ENCODE data around the gene CSRNP2. TPM values are rescaled to one million over a fixed set of nuclear protein-coding genes. Genes with fewer than 3 reads are reported as not detected.

The CSRNP2 gene
- total and polyA plus RNA-seq, 2 of the 13 experiments (the other 11 are each of a cell fraction or from before 2014, with no cell fraction given) = 4.8 to 7.3 TPM

- TF ChIP-seq RBFOX2 (IDR thresholded peaks at IDR 0.05; ENCODE audit: low read depth, low read length) (no peak), EZH2 (conservative IDR thresholded peaks at IDR 0.05; ENCODE audit: low read depth, low read length) (no peak), IKZF4 (CRISPR knock-in tag; IDR thresholded peaks at IDR 0.05; ENCODE audit: borderline replicate concordance, low read depth, not compliant biosample characterization) (no peak), ZNF382 (CRISPR knock-in tag; IDR thresholded peaks at IDR 0.05; ENCODE audit: borderline replicate concordance) (no peak), PAXIP1 (CRISPR knock-in tag; conservative IDR thresholded peaks at IDR 0.05) (no peak), GLMP (CRISPR knock-in tag; IDR thresholded peaks at IDR 0.05; ENCODE audit: borderline replicate concordance) (no peak), IRF9 (CRISPR knock-in tag; IDR thresholded peaks at IDR 0.05; ENCODE audit: borderline replicate concordance) (no peak), ZNF264 (CRISPR knock-in tag; IDR thresholded peaks at IDR 0.05) (no peak), ZNF790 (CRISPR knock-in tag; IDR thresholded peaks at IDR 0.05; ENCODE audit: borderline replicate concordance) (no peak), HMGXB4 (CRISPR knock-in tag; IDR thresholded peaks at IDR 0.05; ENCODE audit: borderline replicate concordance in 1 of 2, low read depth in 1 of 2) (no peak)
- H3K9ac ChIP-seq (ENCODE audit: insufficient read depth, low read depth, low read length) = no peak overlapping the region
- in situ Hi-C loops (cut with HindIII; ENCODE audit: extremely low pct_ligation_motif_present, low pct_unique_long_range_greater_than_20kb) = no loop called here
- FAIRE-seq (no peak), DNase-seq (ENCODE audit: low spot score) (no peak), ATAC-seq (no peak)
- intact Hi-C loops (cut with micrococcal nuclease; ENCODE audit: unreplicated experiment) = no loop called here
- H3K4me2 ChIP-seq (ENCODE audit: low read depth, low read length) = no peak overlapping the region
- WGBS (ENCODE audit: low lambda C conversion rate) = 97% methylated on average over 2 of the region's 2 CpGs
- H3K27me3 ChIP-seq (ENCODE audit: control insufficient read depth in 1 of 2, insufficient read depth in 2 of 2, low read length in 2 of 2) = no peaks in the 10 kb centered on the region
- POLR2A ChIA-PET = interaction anchor here (1.5 kb wide), 1 partner anchor 7 kb away, joined by 5 read pairs; the partner anchor contains the start of gene SLC11A2
- H3K27ac ChIP-seq (ENCODE audit: extremely low read length, insufficient read depth, low read length) = no peak overlapping the region
- H3K4me1 ChIP-seq (ENCODE audit: insufficient read depth, low read length) = peaks cover 68% of the 10 kb centered on the region
- no peaks in the 10 kb centered on the region for H4K20me1 ChIP-seq (ENCODE audit: insufficient read depth, low read length)
- 0 out of 5 replicates have a peak, but pooled peaks cover 0 to 7% of the 10 kb centered on the region in 2 experiments for H3K36me3 ChIP-seq (replicated peaks in 1 of 2; ENCODE audit: control insufficient read depth in 1 of 2, insufficient read depth in 2 of 2, low read length in 2 of 2)
- H3K79me2 ChIP-seq (ENCODE audit: insufficient read depth, low read length) = peaks cover 87% of the 10 kb centered on the region
- H3K4me3 ChIP-seq (replicated peaks in 1 of 3; ENCODE audit: insufficient read depth in 1 of 3, low read depth in 2 of 3, low read length in 3 of 3) = no peak overlapping the region
- no TSS peak for BruUV-seq (replicated peaks)
- CTCF ChIA-PET (ENCODE audit: low intra/inter-chr PET ratio, low total read pairs) = no interaction called here
- H2AFZ ChIP-seq (ENCODE audit: low read length) = no peak overlapping the region
- no peaks in the 10 kb centered on the region for H3K9me3 ChIP-seq (ENCODE audit: low read length)
Observed at GRCh38 chr12:51018956-51019355, 64.4 kb downstream of the CSRNP2 start.

Measured in HepG2 (cell line).